HCT116 (cell line): ENCODE data around the gene KIFC3. TPM values are rescaled to one million over a fixed set of nuclear protein-coding genes. Genes with fewer than 3 reads are reported as not detected.

Experiments used
- ATAC-seq: fragments of 200-7000 bp; cut with Tn5 transposase; 2 replicates; pipeline ENCODE4 v1.9.1; 2020; ENCODE audit warnings: mild to moderate bottlenecking, moderate library complexity
- BruUV-seq: library from RNA; stranded (reverse); fragments of 400-500 nt; replicated peaks from 2 replicates; lab custom pipeline; 2021; lab: Mats Ljungman, UMichigan
- CTCF ChIA-PET: fragments of 300-600 bp; sonication (Branson Sonifier 250); formaldehyde crosslinking; loops from one replicate; lab custom pipeline; 2021; ENCODE audit warnings: antibody characterized with exemption; lab: Charles Lee
- POLR2A ChIA-PET: fragments of 300-600, 350-600 bp; sonication (Branson Sonifier 250); formaldehyde crosslinking; loops from one replicate; lab custom pipeline; 2021; ENCODE audit warnings: antibody characterized with exemption; lab: Charles Lee
- RAD21 ChIA-PET, 2 experiments: fragments of 300-600 bp; sonication (Branson Sonifier 250); formaldehyde crosslinking; loops; one replicate each; lab custom pipeline; 2023; ENCODE audit warnings: low total read pairs in 2 of 2; ENCODE audit not compliant: uncharacterized antibody in 2 of 2, unreplicated experiment in 2 of 2, low non-redundant PET in 1 of 2; lab: Charles Lee
- DNase-seq: peaks from one replicate; pipeline ENCODE4 v3.0.0-alpha.2; 2010; ENCODE audit warnings: low read depth, low spot score
- H2AFZ ChIP-seq: fragments of 200-600 bp; shearing (Covaris generic), sonication (generic); 2 replicates; pipeline ENCODE4 v1.6.1; 2017; ENCODE audit warnings: low read depth, mixed run types, mixed read lengths, antibody characterized with exemption, low read length; ENCODE audit not compliant: poor library complexity, severe bottlenecking
- H3K27ac ChIP-seq: 2 replicates; pipeline ENCODE4 v1.5.1; 2012; ENCODE audit warnings: low read depth, low read length
- H3K27me3 ChIP-seq: fragments of 200-600 bp; sonication (generic); 2 replicates; pipeline ENCODE4 v1.6.1; 2016; ENCODE audit warnings: mixed run types, low read length, mixed read lengths; ENCODE audit not compliant: insufficient read depth
- H3K36me3 ChIP-seq, 2 experiments: fragments of 200-500 bp in 1 of 2; fragments of 200-600 bp in 1 of 2; sonication (Bioruptor generic) in 1 of 2; sonication (generic) in 1 of 2; 2 replicates each; pipeline versions ENCODE4 v1.5.1 to v1.6.1; 2014 to 2016; ENCODE audit warnings: low read length in 2 of 2, inconsistent platforms in 1 of 2, mixed read lengths in 1 of 2, mixed run types in 1 of 2; ENCODE audit not compliant: insufficient read depth in 2 of 2, control insufficient read depth in 1 of 2
- H3K4me1 ChIP-seq, 2 experiments: fragments of 200-600 bp in 1 of 2; sonication (generic) in 1 of 2; 2 replicates each; pipeline versions ENCODE4 v1.5.1 to v1.6.1; 2012 to 2017; ENCODE audit warnings: low read length in 2 of 2, inconsistent platforms in 1 of 2, mild to moderate bottlenecking in 1 of 2, mixed read lengths in 1 of 2, mixed run types in 1 of 2, moderate library complexity in 1 of 2; ENCODE audit not compliant: insufficient read depth in 2 of 2, control insufficient read depth in 1 of 2
- H3K4me2 ChIP-seq: fragments of 200-600 bp; sonication (generic); 2 replicates; pipeline ENCODE4 v1.6.1; 2017; ENCODE audit warnings: mixed run types, low read length, mixed read lengths
- H3K4me3 ChIP-seq, 2 experiments: fragments of 200-600 bp in 1 of 2; sonication (generic) in 1 of 2; replicated peaks in 1 of 2; 2 replicates each; pipeline ENCODE4 v1.5.1; 2011 to 2016; ENCODE audit warnings: low read length in 2 of 2, control low read depth in 1 of 2, low read depth in 1 of 2, mild to moderate bottlenecking in 1 of 2, mixed read lengths in 1 of 2, mixed run types in 1 of 2
- H3K79me2 ChIP-seq: fragments of 200-600 bp; sonication (generic); 2 replicates; pipeline ENCODE4 v1.6.1; 2017; ENCODE audit warnings: mild to moderate bottlenecking, mixed run types, low read length, moderate library complexity, mixed read lengths; ENCODE audit not compliant: insufficient read depth
- H3K9ac ChIP-seq: fragments of 200-600 bp; sonication (generic); 2 replicates; pipeline ENCODE4 v1.6.1; 2016; ENCODE audit warnings: low read length, mixed read lengths
- H3K9me2 ChIP-seq: fragments of 200-600 bp; sonication (generic), shearing (Covaris generic); 2 replicates; pipeline ENCODE4 v1.6.1; 2017; ENCODE audit warnings: mixed run types, mild to moderate bottlenecking, moderate library complexity; ENCODE audit not compliant: insufficient read depth
- H3K9me3 ChIP-seq, 2 experiments: fragments of 200-500 bp in 1 of 2; fragments of 200-600 bp in 1 of 2; sonication (Bioruptor generic) in 1 of 2; sonication (generic) in 1 of 2; 2 replicates each; pipeline ENCODE4 v1.6.1; 2014 to 2017; ENCODE audit warnings: low read length in 2 of 2, mixed read lengths in 2 of 2, inconsistent platforms in 1 of 2, low read depth in 1 of 2, mild to moderate bottlenecking in 1 of 2, mixed run types in 1 of 2, moderate library complexity in 1 of 2; ENCODE audit not compliant: control insufficient read depth in 1 of 2, insufficient read depth in 1 of 2
- H4K20me1 ChIP-seq: fragments of 200-600 bp; sonication (generic), shearing (Covaris generic); 2 replicates; pipeline ENCODE4 v1.6.1; 2017; ENCODE audit warnings: mixed run types, mild to moderate bottlenecking, moderate library complexity; ENCODE audit not compliant: insufficient read depth
- EZH2phosphoT487 ChIP-seq: fragments of 200-600 bp; IDR thresholded peaks from 2 replicates; pipeline ENCODE4 v1.6.1; 2018; ENCODE audit warnings: antibody characterized with exemption, borderline replicate concordance
- FOSL1 ChIP-seq: IDR thresholded peaks from 2 replicates; pipeline ENCODE4 v1.6.1; 2012; ENCODE audit warnings: low read depth
- POLR2AphosphoS5 ChIP-seq: IDR thresholded peaks from 2 replicates; pipeline ENCODE4 v1.6.1; 2011; ENCODE audit warnings: mild to moderate bottlenecking, low read depth, low read length, moderate library complexity
- SIN3A ChIP-seq: IDR thresholded peaks from 2 replicates; pipeline ENCODE4 v1.6.1; 2012; ENCODE audit warnings: low read depth
- YY1 ChIP-seq: IDR thresholded peaks from 2 replicates; pipeline ENCODE4 v1.6.1; 2011; ENCODE audit warnings: low read length, low read depth, moderate library complexity, mild to moderate bottlenecking; ENCODE audit not compliant: insufficient replicate concordance; ENCODE audit errors: extremely low read depth
- intact Hi-C: fragments of 100-400 bp; cut with micrococcal nuclease; formaldehyde crosslinking; loops from 2 replicates; pipeline ENCODE4 v1.10.0; 2022
- total RNA-seq: library from RNA; stranded (reverse); gene quantifications from one replicate; pipeline ENCODE4 v1.2.1, GENCODE V29; 2021; ENCODE audit not compliant: unreplicated experiment
- TF ChIP-seq, protein P1 (sequence below): IDR thresholded peaks from 2 replicates; pipeline ENCODE4 v1.6.1; 2012
- TF ChIP-seq, protein P2 (sequence below): IDR thresholded peaks from 2 replicates; pipeline ENCODE4 v1.6.1; 2011; ENCODE audit warnings: mild to moderate bottlenecking, low read length, moderate library complexity; ENCODE audit not compliant: insufficient replicate concordance; ENCODE audit errors: extremely low read depth

Gene KIFC3
- total RNA-seq, 1 experiment from 2014 or later = 31.9 TPM

DNA sequence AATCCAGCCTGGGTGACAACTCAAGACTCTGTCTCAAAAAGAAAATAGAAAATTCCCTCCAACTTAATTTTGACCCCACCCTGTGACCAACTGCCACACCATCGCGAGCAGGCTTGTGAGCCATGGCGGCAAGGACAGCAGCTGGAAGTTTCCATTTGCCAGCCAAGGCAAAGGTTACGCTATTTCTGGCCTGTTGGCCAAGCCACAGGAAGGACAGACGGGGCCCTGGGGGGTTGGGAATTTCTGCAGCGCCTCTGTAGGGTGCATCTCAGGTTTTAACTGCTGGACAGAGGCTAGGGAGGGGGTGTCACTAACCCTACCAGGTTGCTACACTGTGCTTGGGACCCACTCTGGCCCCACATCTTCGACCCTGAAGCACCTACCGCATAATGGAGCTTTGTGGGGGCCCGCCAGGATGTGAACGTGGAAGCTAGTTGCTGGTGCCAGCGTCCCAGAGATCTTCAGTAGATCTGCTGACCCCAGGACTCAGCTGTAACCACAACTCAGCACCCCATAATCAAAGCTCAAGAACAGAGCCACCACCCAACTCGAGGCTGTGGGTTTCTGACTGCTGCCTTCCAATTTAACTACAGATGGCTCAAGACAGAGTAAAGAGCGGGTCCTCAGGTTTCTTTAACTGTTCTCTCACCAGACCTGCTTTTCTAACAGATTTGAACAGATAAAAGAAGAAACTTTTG is 10.9 kb downstream of the KIFC3 start:
- Histone ChIP-seq H3K9ac (no peak overlapping the region), H4K20me1 (no peaks in the 10 kb centered on the region), H3K4me1 (peaks cover 10 to 11% of the 10 kb centered on the region in 2 experiments; a peak in 3 of 4 replicates), H3K9me3 (no peaks in the 10 kb centered on the region), H3K4me3 (no peak overlapping the region), H3K36me3 (peaks cover 2 to 5% of the 10 kb centered on the region in 2 experiments; a peak in 3 of 4 replicates), H3K9me2 (no peaks in the 10 kb centered on the region), H3K4me2 (no peak overlapping the region), H2AFZ (no peak overlapping the region), H3K27ac (no peak overlapping the region), H3K27me3 (no peaks in the 10 kb centered on the region), H3K79me2 (no peaks in the 10 kb centered on the region)
- ChIA-PET RAD21 (no interaction called here), POLR2A (interaction anchor here (0.6 kb wide), 1 partner anchor 271 kb away, joined by 3 read pairs; no protein-coding TSS in a partner anchor), CTCF (no interaction called here)
- ATAC-seq = no peak
- no peak for DNase-seq
- intact Hi-C loops = no loop called here
- TF ChIP-seq, protein P1, sequence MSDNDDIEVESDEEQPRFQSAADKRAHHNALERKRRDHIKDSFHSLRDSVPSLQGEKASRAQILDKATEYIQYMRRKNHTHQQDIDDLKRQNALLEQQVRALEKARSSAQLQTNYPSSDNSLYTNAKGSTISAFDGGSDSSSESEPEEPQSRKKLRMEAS = no peak
- TF ChIP-seq YY1 (no peak), POLR2AphosphoS5 (no peak), EZH2phosphoT487 (no peak), SIN3A (no peak), FOSL1 (no peak)
- TF ChIP-seq, protein P2, sequence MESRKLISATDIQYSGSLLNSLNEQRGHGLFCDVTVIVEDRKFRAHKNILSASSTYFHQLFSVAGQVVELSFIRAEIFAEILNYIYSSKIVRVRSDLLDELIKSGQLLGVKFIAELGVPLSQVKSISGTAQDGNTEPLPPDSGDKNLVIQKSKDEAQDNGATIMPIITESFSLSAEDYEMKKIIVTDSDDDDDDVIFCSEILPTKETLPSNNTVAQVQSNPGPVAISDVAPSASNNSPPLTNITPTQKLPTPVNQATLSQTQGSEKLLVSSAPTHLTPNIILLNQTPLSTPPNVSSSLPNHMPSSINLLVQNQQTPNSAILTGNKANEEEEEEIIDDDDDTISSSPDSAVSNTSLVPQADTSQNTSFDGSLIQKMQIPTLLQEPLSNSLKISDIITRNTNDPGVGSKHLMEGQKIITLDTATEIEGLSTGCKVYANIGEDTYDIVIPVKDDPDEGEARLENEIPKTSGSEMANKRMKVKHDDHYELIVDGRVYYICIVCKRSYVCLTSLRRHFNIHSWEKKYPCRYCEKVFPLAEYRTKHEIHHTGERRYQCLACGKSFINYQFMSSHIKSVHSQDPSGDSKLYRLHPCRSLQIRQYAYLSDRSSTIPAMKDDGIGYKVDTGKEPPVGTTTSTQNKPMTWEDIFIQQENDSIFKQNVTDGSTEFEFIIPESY = no peak
- BruUV-seq = TSS peak; percentile 3
